ENCODE results near the gene RUBCNL. TPM values are rescaled to one million over a fixed set of nuclear protein-coding genes. Genes with fewer than 3 reads are reported as not detected.

Gene RUBCNL
- total and polyA plus RNA-seq, 9 of the 15 experiments (the other 6 are each of a cell fraction or from before 2014, with no cell fraction given), result 0.04 to 0.35 (median 0.12) TPM; not detected in 3

DNA sequence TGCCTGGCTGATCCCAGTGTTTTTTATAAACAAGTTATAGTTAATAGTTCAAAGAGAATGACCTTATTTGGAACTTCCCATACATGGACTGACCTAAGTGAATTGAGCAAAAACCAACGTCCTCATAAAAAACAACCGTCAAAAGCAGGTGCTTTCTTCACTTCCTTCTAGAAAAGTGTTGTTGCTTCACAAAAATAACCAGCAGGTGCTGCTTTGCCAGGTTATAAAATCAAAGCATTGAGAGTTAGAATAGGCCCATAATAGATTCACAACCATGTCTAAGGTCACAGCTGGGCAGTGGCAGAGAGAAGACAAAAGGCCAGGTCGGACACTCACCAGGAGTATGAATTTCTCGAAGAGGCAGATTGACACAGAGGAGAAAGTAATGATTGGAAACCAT, 9.5 kb downstream of the RUBCNL start (continued):
- TF ChIP-seq PML (IDR thresholded peaks at IDR 0.05; ENCODE audit: low read length) (no peak), BCL6 (CRISPR knock-in tag; IDR thresholded peaks at IDR 0.05) (no peak), MTA1 (IDR thresholded peaks at IDR 0.05; ENCODE audit: borderline replicate concordance) (no peak)

DNA sequence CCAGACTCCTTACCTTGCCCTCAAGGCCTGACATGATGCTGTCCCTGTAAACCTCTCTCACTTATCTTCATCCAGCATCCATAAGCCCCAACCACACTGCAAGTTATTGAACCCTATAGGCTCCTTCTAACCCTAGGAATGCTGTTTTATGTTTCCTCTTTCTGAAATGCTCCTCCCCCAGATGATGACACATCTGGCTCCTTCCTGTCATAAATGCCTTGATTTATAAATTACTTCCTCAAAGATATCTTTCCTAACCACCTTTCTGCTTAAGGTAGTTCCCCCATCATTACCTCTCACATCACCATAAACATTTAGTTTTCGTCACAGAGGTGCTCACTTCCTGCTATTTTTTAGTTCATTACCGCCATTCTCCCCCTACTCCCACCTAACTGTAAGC, 12.3 kb downstream of the RUBCNL start:
- no peaks in the 10 kb centered on the region for H3K79me2 ChIP-seq (ENCODE audit: control insufficient read depth, insufficient read depth, low read length)
- H3K9me3 ChIP-seq (replicated peaks; ENCODE audit: control insufficient read depth, insufficient read depth, low read depth, low read length), result no peaks in the 10 kb centered on the region
- in situ Hi-C loops (cut with MboI) (no loop called here), intact Hi-C loops (cut with micrococcal nuclease) (no loop called here)
- H3K4me1 ChIP-seq (replicated peaks in 1 of 2; ENCODE audit: control insufficient read depth in 2 of 2, insufficient read depth in 2 of 2, low read length in 2 of 2), result no peaks in the 10 kb centered on the region; a peak in 2 of 5 replicates
- no peaks in the 10 kb centered on the region for H3K36me3 ChIP-seq (ENCODE audit: control insufficient read depth, insufficient read depth, low read length)
- no peak overlapping the region for H3K4me3 ChIP-seq
- no peak overlapping the region for H3K4me2 ChIP-seq (ENCODE audit: insufficient read depth, low read length)
- peaks cover 2 to 8% of the 10 kb centered on the region in 2 experiments; a peak in 3 of 5 replicates for H3K27me3 ChIP-seq (ENCODE audit: control insufficient read depth in 2 of 2, insufficient read depth in 2 of 2, low read length in 2 of 2)
- FAIRE-seq, result no peak
- ChIA-PET CTCF (ENCODE audit: low intra/inter-chr PET ratio) (no interaction called here), POLR2A (no interaction called here)
- DNase-seq (ENCODE audit: extremely low read depth in 1 of 4, low spot score in 3 of 4), result peak in 2 of 4 experiments; percentile 10 to 21
- H4K20me1 ChIP-seq (replicated peaks; ENCODE audit: control insufficient read depth, insufficient read depth, low read length), result no peaks in the 10 kb centered on the region
- no peak overlapping the region for H3K9ac ChIP-seq (ENCODE audit: insufficient read depth in 1 of 2, low read depth in 2 of 2, low read length in 2 of 2)
- H3K9me1 ChIP-seq (ENCODE audit: control insufficient read depth, insufficient read depth, low read length), result no peaks in the 10 kb centered on the region
- H3K27ac ChIP-seq (ENCODE audit: extremely low read depth, low read depth, low read length), result no peak overlapping the region
- ATAC-seq, result peak; percentile 72
- 5% methylated on average over 2 of the region's 2 CpGs for WGBS (ENCODE audit: insufficient coverage, low coverage, missing lambda C conversion rate)
- BruUV-seq (replicated peaks), result no TSS peak
- no peak overlapping the region for H2AFZ ChIP-seq (ENCODE audit: low read depth, low read length)
- TF ChIP-seq ZBTB1 (CRISPR knock-in tag; IDR thresholded peaks at IDR 0.05; ENCODE audit: borderline replicate concordance, low read depth), result no peak
- no peak for TF ChIP-seq POLR2AphosphoS2 (IDR thresholded peaks at IDR 0.05; ENCODE audit: low read length)
- TF ChIP-seq, protein P1, sequence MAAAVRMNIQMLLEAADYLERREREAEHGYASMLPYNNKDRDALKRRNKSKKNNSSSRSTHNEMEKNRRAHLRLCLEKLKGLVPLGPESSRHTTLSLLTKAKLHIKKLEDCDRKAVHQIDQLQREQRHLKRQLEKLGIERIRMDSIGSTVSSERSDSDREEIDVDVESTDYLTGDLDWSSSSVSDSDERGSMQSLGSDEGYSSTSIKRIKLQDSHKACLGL (CRISPR knock-in tag; IDR thresholded peaks at IDR 0.05; ENCODE audit: borderline replicate concordance, poor library complexity, severe bottlenecking), result no peak
- TF ChIP-seq CREBBP (IDR thresholded peaks at IDR 0.05; ENCODE audit: low read depth, low read length), result no peak
- TF ChIP-seq, protein P2, sequence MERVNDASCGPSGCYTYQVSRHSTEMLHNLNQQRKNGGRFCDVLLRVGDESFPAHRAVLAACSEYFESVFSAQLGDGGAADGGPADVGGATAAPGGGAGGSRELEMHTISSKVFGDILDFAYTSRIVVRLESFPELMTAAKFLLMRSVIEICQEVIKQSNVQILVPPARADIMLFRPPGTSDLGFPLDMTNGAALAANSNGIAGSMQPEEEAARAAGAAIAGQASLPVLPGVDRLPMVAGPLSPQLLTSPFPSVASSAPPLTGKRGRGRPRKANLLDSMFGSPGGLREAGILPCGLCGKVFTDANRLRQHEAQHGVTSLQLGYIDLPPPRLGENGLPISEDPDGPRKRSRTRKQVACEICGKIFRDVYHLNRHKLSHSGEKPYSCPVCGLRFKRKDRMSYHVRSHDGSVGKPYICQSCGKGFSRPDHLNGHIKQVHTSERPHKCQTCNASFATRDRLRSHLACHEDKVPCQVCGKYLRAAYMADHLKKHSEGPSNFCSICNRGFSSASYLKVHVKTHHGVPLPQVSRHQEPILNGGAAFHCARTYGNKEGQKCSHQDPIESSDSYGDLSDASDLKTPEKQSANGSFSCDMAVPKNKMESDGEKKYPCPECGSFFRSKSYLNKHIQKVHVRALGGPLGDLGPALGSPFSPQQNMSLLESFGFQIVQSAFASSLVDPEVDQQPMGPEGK (CRISPR knock-in tag; IDR thresholded peaks at IDR 0.05; ENCODE audit: borderline replicate concordance), result no peak
- peak; percentile 63 to 72 for TF ChIP-seq TRIM24 (IDR thresholded peaks at IDR 0.05)
- TF ChIP-seq, protein P3, sequence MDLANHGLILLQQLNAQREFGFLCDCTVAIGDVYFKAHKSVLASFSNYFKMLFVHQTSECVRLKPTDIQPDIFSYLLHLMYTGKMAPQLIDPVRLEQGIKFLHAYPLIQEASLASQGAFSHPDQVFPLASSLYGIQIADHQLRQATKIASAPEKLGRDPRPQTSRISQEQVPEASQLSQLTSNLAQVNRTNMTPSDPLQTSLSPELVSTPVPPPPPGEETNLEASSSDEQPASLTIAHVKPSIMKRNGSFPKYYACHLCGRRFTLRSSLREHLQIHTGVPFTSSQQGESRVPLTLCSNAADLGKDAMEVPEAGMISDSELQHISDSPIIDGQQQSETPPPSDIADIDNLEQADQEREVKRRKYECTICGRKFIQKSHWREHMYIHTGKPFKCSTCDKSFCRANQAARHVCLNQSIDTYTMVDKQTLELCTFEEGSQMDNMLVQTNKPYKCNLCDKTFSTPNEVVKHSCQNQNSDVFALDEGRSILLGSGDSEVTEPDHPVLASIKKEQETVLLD (IDR thresholded peaks at IDR 0.05), result no peak
- TF ChIP-seq TCF3 (CRISPR knock-in tag; IDR thresholded peaks at IDR 0.05), result peak; percentile 41; the same call in 1 of the 2 replicates
- no peak for TF ChIP-seq KDM5B (IDR thresholded peaks at IDR 0.05; ENCODE audit: insufficient replicate concordance, low read depth, low read length)
- no peak; the same call in 1 of the 2 replicates for TF ChIP-seq LEF1 (IDR thresholded peaks at IDR 0.05)
- no peak for TF ChIP-seq CBX8 (IDR thresholded peaks at IDR 0.05; ENCODE audit: borderline replicate concordance, extremely low read depth, low read depth, low read length, poor library complexity, severe bottlenecking)
- TF ChIP-seq CBFA2T2 (conservative IDR thresholded peaks at IDR 0.05), result peak; percentile 12; the same call in 1 of the 2 replicates
- no peak for TF ChIP-seq POLR2H (tag; IDR thresholded peaks at IDR 0.05; ENCODE audit: low read depth)
- TF ChIP-seq, protein P4, sequence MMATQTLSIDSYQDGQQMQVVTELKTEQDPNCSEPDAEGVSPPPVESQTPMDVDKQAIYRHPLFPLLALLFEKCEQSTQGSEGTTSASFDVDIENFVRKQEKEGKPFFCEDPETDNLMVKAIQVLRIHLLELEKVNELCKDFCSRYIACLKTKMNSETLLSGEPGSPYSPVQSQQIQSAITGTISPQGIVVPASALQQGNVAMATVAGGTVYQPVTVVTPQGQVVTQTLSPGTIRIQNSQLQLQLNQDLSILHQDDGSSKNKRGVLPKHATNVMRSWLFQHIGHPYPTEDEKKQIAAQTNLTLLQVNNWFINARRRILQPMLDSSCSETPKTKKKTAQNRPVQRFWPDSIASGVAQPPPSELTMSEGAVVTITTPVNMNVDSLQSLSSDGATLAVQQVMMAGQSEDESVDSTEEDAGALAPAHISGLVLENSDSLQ (IDR thresholded peaks at IDR 0.05), result peak; percentile 85
- no peak for TF ChIP-seq ZNF212 (CRISPR knock-in tag; IDR thresholded peaks at IDR 0.05)

Data from K562 (cell line).